ENCODE measurements around the gene ARL16.

- TF ChIP-seq, protein P1, sequence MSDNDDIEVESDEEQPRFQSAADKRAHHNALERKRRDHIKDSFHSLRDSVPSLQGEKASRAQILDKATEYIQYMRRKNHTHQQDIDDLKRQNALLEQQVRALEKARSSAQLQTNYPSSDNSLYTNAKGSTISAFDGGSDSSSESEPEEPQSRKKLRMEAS (IDR thresholded peaks at IDR 0.05; ENCODE audit: insufficient read depth, insufficient read length) = no peak
- TF ChIP-seq POLR2A (IDR thresholded peaks at IDR 0.05; ENCODE audit: low read depth, low read length) = no peak
- TF ChIP-seq, protein P2, sequence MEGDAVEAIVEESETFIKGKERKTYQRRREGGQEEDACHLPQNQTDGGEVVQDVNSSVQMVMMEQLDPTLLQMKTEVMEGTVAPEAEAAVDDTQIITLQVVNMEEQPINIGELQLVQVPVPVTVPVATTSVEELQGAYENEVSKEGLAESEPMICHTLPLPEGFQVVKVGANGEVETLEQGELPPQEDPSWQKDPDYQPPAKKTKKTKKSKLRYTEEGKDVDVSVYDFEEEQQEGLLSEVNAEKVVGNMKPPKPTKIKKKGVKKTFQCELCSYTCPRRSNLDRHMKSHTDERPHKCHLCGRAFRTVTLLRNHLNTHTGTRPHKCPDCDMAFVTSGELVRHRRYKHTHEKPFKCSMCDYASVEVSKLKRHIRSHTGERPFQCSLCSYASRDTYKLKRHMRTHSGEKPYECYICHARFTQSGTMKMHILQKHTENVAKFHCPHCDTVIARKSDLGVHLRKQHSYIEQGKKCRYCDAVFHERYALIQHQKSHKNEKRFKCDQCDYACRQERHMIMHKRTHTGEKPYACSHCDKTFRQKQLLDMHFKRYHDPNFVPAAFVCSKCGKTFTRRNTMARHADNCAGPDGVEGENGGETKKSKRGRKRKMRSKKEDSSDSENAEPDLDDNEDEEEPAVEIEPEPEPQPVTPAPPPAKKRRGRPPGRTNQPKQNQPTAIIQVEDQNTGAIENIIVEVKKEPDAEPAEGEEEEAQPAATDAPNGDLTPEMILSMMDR (IDR thresholded peaks at IDR 0.05; ENCODE audit: extremely low read depth in 1 of 2, insufficient read depth in 1 of 2, low read depth in 1 of 2, low read length in 2 of 2) = no peak
- TF ChIP-seq POLR2AphosphoS5 (IDR thresholded peaks at IDR 0.05; ENCODE audit: insufficient read depth, low read depth, low read length) = no peak
- TF ChIP-seq JUN (IDR thresholded peaks at IDR 0.05; ENCODE audit: borderline replicate concordance, insufficient read depth, insufficient read length, low read depth) = no peak
- no peak for TF ChIP-seq MYC (IDR thresholded peaks at IDR 0.05; ENCODE audit: low read depth, low read length)
- no peak for TF ChIP-seq EZH2 (IDR thresholded peaks at IDR 0.05; ENCODE audit: borderline replicate concordance, low read depth, low read length, severe bottlenecking)
- TF ChIP-seq FOS (IDR thresholded peaks at IDR 0.05; ENCODE audit: borderline replicate concordance, insufficient read depth, low read length) = no peak
Observed at GRCh38 chr17:81713556-81714411, 30.2 kb upstream of the ARL16 start.

Measured in endothelial cell of umbilical vein (primary cell).